Mesodermal cell (in vitro differentiated cells): Measurements from ENCODE around the gene CSNK1G1.
"Not testable (repeated sequence)": the region's sequence is repeated elsewhere in the genome, so short reads cannot be mapped to it uniquely, and the experiment has no call there.

ENCODE experiments used
- H3K27ac ChIP-seq: 2 replicates; pipeline ENCODE4 v1.7.0; 2013; ENCODE audit warnings: mild to moderate bottlenecking, low read depth, low read length, moderate library complexity; ENCODE audit not compliant: severe bottlenecking
- H3K36me3 ChIP-seq: 2 replicates; pipeline ENCODE4 v1.7.1; 2013; ENCODE audit warnings: mild to moderate bottlenecking, low read length, moderate library complexity; ENCODE audit not compliant: control insufficient read depth, insufficient read depth
- H3K4me1 ChIP-seq: one replicate; pipeline ENCODE4 v1.7.1; 2013; ENCODE audit warnings: mild to moderate bottlenecking, low read length; ENCODE audit not compliant: insufficient read depth, control insufficient read depth, poor library complexity, severe bottlenecking
- H3K4me3 ChIP-seq: 2 replicates; pipeline ENCODE4 v1.7.0; 2013; ENCODE audit warnings: low read length, control low read depth, mild to moderate bottlenecking; ENCODE audit not compliant: insufficient read depth, poor library complexity, severe bottlenecking; ENCODE audit errors: extremely low read depth
- H3K9me3 ChIP-seq: 2 replicates; pipeline ENCODE4 v1.7.1; 2013; ENCODE audit warnings: mild to moderate bottlenecking, low read length, moderate library complexity; ENCODE audit not compliant: control insufficient read depth
- WGBS, 2 experiments: methylation state at CpG; one replicate each; pipeline ENCODE4 v1.1.5; 2013; ENCODE audit warnings: missing lambda C conversion rate in 2 of 2; ENCODE audit not compliant: insufficient coverage in 2 of 2; 5-methylcytosine and 5-hydroxymethylcytosine counted together

Gene CSNK1G1

DNA sequence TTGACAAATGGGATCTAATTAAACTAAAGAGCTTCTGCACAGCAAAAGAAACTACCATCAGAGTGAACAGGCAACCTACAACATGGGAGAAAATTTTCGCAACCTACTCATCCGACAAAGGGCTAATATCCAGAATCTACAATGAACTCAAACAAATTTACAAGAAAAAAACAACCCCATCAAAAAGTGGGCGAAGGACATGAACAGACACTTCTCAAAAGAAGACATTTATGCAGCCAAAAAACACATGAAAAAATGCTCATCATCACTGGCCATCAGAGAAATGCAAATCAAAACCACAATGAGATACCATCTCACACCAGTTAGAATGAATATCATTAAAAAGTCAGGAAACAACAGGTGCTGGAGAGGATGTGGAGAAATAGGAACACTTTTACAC, 24.3 kb downstream of the CSNK1G1 start:
- H3K4me3 ChIP-seq, H3K27ac ChIP-seq, H3K36me3 ChIP-seq, H3K9me3 ChIP-seq, H3K4me1 ChIP-seq: not testable (repeated sequence)
- WGBS, 2 experiments, result no CpG with 5 or more reads among the region's 3 CpGs

DNA sequence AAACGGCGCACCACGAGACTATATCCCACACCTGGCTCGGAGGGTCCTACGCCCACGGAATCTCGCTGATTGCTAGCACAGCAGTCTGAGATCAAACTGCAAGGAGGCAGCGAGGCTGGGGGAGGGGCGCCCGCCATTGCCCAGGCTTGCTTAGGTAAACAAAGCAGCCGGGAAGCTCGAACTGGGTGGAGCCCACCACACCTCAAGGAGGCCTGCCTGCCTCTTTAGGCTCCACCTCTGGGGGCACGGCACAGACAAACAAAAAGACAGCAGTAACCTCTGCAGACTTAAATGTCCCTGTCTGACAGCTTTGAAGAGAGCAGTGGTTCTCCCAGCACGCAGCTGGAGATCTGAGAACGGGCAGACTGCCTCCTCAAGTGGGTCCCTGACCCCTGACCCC, 29.0 kb downstream of the CSNK1G1 start:
- H3K27ac ChIP-seq, H3K9me3 ChIP-seq, H3K36me3 ChIP-seq, H3K4me3 ChIP-seq, H3K4me1 ChIP-seq: not testable (repeated sequence)
- WGBS, 2 experiments, result 17% methylated on average over 2 of the region's 15 CpGs; no CpG with 5 or more reads in 1 of the 2 experiments

DNA sequence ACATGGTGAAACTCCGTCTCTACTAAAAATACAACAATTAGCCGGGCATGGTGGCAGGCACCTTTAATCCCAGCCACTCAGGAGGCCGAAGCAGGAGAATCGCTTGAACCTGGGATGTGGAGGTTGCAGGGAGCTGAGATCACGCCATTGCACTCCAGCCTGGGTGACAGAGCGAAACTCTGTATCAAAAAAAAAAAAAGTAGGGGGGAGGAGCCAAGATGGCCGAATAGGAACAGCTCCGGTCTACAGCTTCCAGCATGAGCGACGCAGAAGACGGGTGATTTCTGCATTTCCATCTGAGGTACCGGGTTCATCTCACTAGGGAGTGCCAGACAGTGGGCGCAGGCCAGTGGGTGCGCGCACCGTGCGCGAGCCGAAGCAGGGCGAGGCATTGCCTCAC, 29.5 kb downstream of the CSNK1G1 start:
- not testable (repeated sequence) for H3K9me3 ChIP-seq, H3K27ac ChIP-seq, H3K4me1 ChIP-seq, H3K36me3 ChIP-seq, H3K4me3 ChIP-seq
- 90 to 96% methylated on average over 4 to 6 of the region's 20 CpGs for WGBS, 2 experiments

DNA sequence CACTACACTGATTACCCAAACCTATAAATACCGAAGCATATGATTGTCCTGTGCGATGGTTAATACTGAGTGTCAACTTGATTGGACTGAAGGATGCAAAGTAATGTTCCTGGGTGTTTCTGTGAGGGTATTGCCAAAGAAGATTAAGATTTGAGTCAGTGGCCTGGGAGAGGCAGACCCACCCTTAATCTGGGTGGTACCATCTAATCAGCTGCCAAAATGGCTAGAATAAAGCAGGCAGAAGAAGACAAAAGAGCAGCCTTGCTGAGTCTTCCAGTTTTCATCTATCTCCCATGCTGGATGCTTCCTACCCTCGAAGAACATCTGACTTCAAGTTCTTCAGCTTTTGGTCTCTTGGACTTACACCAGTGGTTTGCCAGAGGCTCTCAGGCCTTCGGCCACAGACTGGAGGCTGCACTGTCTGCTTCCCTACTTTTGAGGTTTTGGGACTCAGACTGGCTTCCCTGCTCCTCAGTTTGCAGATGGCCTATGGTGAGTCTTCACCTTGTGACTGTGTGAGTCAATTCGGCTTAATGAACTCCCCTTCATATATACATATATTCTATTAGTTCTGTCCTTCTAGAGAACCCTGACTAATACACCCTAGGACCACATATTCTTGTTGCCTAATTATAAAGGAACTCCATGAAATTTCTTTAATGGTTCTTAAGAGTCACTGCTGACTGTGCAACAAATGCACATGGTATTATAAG, 31.7 kb downstream of the CSNK1G1 start:
- H3K27ac ChIP-seq, result no peak overlapping the region
- WGBS, 2 experiments, result 100% methylated on average over 3 to 4 of the region's 5 CpGs
- no peaks in the 10 kb centered on the region for H3K4me1 ChIP-seq
- H3K9me3 ChIP-seq, result no peaks in the 10 kb centered on the region
- H3K36me3 ChIP-seq, result no peaks in the 10 kb centered on the region
- no peak overlapping the region for H3K4me3 ChIP-seq

DNA sequence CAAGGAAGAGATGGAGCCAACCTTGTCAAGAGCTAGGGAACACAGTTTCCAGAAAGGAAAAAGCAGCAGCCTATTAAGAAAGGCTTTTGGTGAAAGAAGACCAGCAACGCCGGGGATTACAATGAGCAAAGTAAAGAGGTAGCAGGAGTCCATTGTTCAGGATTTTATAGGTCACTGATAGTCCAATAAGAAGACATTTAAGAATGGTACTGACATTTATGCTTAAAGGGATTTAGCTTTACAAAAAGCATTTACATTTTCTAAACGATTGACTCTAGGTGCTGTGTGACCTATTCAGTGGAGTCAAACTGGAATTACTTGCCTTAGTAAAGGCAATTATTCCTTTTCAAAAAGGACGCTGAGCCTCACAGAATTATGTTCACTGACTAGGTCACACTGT, 40.8 kb downstream of the CSNK1G1 start:
- H3K4me3 ChIP-seq, result no peak overlapping the region
- no peaks in the 10 kb centered on the region for H3K36me3 ChIP-seq
- no peak overlapping the region for H3K27ac ChIP-seq
- 77 to 86% methylated on average over 4 of the region's 4 CpGs for whole genome bisulfite sequencing, 2 experiments
- H3K4me1 ChIP-seq, result no peaks in the 10 kb centered on the region
- H3K9me3 ChIP-seq, result no peaks in the 10 kb centered on the region

DNA sequence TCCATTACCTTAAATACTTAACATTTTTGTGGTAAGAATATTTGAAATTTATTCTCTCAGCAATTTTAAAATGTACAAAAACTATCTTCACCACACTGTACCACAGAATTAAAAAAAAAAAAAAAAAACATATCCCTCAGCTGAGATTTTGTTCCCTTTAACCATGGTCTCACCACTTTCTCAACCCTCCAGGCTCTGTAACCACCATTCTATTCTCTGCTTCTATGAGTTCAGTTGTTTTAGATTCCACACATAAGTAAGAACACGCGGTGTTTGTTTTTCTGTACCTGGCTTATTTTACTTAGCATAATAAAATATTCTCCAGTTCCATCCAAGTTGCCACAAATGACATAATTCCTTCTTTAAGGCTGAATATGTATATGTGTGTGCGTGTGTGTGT, 41.5 kb downstream of the CSNK1G1 start:
- WGBS, 2 experiments, result 90 to 100% methylated on average over 2 of the region's 3 CpGs
- H3K4me1 ChIP-seq, result no peaks in the 10 kb centered on the region
- H3K4me3 ChIP-seq, result no peak overlapping the region
- H3K9me3 ChIP-seq, result no peaks in the 10 kb centered on the region
- no peaks in the 10 kb centered on the region for H3K36me3 ChIP-seq
- no peak overlapping the region for H3K27ac ChIP-seq

DNA sequence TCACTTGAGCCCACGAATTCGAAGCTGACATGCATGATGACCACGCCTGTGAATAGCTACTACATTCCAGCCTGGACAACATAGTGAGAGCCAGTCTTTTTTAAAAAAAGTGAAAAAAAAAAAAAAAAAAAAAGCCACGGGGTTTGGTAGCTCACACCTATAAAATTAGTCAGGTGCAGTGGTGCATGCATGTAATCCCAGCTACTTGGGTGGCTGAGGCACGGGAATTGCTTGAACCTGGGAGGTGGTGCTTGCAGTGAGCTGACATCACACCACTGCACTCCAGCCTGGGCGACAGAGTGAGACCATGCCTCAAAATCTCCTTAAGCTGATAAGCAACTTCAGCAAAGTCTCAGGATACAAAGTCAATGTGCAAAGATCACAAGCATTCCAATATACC, 44.4 kb downstream of the CSNK1G1 start:
- 91 to 93% methylated on average over 2 of the region's 6 CpGs for WGBS, 2 experiments

DNA sequence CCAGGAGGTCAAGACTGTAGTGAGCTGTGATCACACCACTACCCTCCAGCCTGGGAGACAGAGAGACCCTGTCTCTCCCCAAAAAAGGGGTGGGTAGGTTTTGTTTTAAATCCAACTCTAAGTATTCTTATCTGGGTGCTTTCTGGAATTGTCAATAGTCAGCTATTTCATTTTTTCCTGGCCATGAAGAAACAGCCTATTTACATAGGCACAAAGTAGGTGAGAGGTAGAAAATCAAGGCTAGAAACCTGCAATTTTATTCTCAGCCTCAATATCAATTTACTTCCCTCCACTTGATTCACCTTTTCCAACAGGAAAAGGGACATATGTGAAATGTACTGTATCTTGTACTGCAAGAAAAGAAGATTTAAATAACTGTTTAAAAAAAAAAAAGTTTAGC, 45.9 kb downstream of the CSNK1G1 start:
- no peaks in the 10 kb centered on the region for H3K4me1 ChIP-seq
- H3K9me3 ChIP-seq, result no peaks in the 10 kb centered on the region
- no peaks in the 10 kb centered on the region for H3K36me3 ChIP-seq
- H3K27ac ChIP-seq, result no peak overlapping the region
- no peak overlapping the region for H3K4me3 ChIP-seq

More for the DNA sequence above, 44.4 kb downstream of the CSNK1G1 start:
- no peaks in the 10 kb centered on the region for H3K4me1 ChIP-seq
- no peaks in the 10 kb centered on the region for H3K9me3 ChIP-seq
- H3K27ac ChIP-seq, result no peak overlapping the region
- no peak overlapping the region for H3K4me3 ChIP-seq
- no peaks in the 10 kb centered on the region for H3K36me3 ChIP-seq

DNA sequence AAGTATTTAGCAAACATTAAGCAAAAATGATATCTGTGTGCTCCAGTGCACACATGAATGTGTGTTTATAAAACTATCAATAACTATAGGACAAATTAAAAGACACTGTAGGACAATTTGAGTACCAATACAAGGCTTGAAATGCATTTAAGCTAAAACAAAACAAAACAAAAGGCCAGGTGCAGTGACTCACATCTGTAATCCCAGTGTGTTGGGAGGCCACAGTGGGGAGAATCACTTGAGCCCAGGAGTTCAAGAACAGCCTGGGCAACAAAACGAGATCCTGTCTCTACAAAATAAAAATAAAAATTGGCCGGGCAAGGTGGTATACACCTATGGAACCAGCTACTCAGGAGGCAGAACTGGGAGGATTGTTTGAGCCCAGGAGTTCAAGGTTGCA, 50.7 kb downstream of the CSNK1G1 start:
- 81% methylated on average over 2 of the region's 2 CpGs; no CpG with 5 or more reads in 1 of the 2 experiments for WGBS, 2 experiments
- Histone ChIP-seq H3K27ac (no peak overlapping the region), H3K4me3 (no peak overlapping the region), H3K36me3 (peaks cover 8% of the 10 kb centered on the region), H3K4me1 (no peaks in the 10 kb centered on the region), H3K9me3 (no peaks in the 10 kb centered on the region)

DNA sequence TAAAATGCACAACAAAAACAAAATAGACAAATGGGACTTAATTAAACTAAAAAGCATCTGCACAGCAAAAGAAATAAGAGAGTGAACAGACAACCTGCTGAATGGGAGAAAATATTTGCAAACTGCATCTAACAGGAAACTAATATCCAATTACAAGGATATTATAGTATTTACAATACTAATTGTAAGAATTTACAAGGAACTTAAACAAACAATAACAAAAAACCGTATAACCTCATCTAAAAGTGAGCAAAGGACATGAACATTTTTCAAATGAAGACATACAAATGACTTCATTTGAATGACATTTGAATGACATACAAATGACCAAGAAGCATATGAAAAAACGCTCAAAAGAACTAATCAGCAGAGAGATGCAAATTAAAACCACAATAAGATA, 66.4 kb downstream of the CSNK1G1 start:
- no peak overlapping the region for H3K27ac ChIP-seq
- 100% methylated on average over 1 of the region's 2 CpGs; no CpG with 5 or more reads in 1 of the 2 experiments for WGBS, 2 experiments
- H3K4me3 ChIP-seq, result no peak overlapping the region
- no peaks in the 10 kb centered on the region for H3K36me3 ChIP-seq
- no peaks in the 10 kb centered on the region for H3K4me1 ChIP-seq
- H3K9me3 ChIP-seq, result no peaks in the 10 kb centered on the region

DNA sequence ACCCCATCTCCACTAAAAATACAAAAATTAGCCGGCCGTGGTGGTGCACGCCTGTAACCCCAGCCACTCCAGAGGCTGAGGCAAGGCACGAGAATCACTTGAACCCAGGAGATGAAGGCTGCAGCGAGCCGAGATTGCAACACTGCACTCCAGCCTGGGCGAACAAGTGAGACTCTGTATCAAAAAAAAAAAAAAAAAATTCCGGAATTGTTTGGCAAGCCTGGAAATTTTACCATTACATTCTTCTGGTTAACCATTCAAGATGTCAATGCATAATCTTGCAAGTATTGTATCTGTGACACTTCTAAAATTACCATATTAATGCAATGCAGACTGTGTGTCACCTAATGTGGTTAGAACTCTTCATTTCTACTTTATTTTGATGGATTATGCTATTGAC, 67.0 kb downstream of the CSNK1G1 start:
- 100% methylated on average over 4 of the region's 8 CpGs for WGBS, 2 experiments
- no peaks in the 10 kb centered on the region for H3K4me1 ChIP-seq
- no peak overlapping the region for H3K27ac ChIP-seq
- no peaks in the 10 kb centered on the region for H3K36me3 ChIP-seq
- H3K9me3 ChIP-seq, result no peaks in the 10 kb centered on the region
- H3K4me3 ChIP-seq, result no peak overlapping the region
